22Rv1 (cell line): ENCODE results near the gene ANXA11.

ENCODE experiments used
- ZFX ChIP-seq: fragments of 450-650 bp; IDR thresholded peaks from 2 replicates; pipeline ENCODE4 v1.6.1; 2017; ENCODE audit warnings: antibody characterized with exemption, borderline replicate concordance
- TF ChIP-seq, protein P1 (sequence below): fragments of 450-650 bp; IDR thresholded peaks from 2 replicates; pipeline ENCODE4 v1.5.1; 2017; ENCODE audit warnings: mild to moderate bottlenecking

DNA sequence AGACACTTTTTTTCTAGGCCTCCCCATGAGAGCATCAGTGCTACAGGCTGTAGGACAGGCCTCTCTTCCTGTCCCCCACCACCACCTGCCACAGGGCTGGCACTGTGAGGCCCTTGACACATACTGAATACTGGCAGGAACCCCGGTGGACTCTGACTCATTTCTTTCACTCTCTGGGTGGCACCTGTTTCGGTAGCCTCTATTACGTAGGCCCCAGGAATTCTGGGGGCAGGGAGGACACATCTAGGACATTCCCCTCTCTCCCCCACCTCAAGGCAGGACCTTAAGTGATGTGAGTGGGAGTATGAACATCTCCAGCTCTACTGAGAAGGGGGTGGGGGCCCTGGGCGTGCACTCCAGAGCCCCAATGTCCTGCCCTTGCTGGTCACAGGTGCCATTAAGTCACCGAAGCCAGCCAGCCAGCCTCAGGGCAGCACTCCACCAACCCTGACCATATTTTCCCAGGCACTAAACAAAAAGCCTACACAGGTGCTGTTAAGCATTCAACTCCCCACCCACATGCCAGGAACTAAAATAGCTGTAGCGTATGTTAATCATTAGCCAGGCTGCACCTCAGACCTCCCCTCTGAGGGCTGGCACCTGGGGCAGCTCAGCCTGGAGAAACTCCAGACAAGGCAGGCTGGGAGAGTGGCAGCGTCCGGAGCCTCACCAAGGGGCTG lies 8.9 kb downstream of the ANXA11 start:
- TF ChIP-seq, protein P1, sequence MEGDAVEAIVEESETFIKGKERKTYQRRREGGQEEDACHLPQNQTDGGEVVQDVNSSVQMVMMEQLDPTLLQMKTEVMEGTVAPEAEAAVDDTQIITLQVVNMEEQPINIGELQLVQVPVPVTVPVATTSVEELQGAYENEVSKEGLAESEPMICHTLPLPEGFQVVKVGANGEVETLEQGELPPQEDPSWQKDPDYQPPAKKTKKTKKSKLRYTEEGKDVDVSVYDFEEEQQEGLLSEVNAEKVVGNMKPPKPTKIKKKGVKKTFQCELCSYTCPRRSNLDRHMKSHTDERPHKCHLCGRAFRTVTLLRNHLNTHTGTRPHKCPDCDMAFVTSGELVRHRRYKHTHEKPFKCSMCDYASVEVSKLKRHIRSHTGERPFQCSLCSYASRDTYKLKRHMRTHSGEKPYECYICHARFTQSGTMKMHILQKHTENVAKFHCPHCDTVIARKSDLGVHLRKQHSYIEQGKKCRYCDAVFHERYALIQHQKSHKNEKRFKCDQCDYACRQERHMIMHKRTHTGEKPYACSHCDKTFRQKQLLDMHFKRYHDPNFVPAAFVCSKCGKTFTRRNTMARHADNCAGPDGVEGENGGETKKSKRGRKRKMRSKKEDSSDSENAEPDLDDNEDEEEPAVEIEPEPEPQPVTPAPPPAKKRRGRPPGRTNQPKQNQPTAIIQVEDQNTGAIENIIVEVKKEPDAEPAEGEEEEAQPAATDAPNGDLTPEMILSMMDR = no peak
- no peak for TF ChIP-seq ZFX
